Right ventricle myocardium superior (tissue), 1 donor: ENCODE measurements around the gene XPC. TPM values are rescaled to one million over a fixed set of nuclear protein-coding genes. Genes with fewer than 3 reads are reported as not detected.

Source experiments
- ATAC-seq: fragments of 200-7000 bp; cut with Tn5 transposase; one replicate; pipeline ENCODE4 v1.9.1; 2020; ENCODE audit warnings: mild to moderate bottlenecking; ENCODE audit not compliant: poor library complexity
- DNase-seq: peaks from one replicate; pipeline ENCODE4 v3.0.0-alpha.2; 2020
- intact Hi-C: fragments of 100-400 bp; cut with DNase I; formaldehyde crosslinking; loops from one replicate; pipeline ENCODE4 v1.11.2; 2022
- total RNA-seq: library from RNA; stranded (reverse); fragmentation: NEBNext Ultra II Directional; extraction: Animal tissue kit (Norgen Biotek cat#: 25700); gene quantifications from one replicate; pipeline ENCODE4 v1.2.1, GENCODE V29; 2021
- donor health status: DM: no; HTN: yes; CAD: no; lungs with severe emphysema.

XPC gene
- total RNA-seq, 1 donor from 2014 or later: 7.7 TPM

DNA sequence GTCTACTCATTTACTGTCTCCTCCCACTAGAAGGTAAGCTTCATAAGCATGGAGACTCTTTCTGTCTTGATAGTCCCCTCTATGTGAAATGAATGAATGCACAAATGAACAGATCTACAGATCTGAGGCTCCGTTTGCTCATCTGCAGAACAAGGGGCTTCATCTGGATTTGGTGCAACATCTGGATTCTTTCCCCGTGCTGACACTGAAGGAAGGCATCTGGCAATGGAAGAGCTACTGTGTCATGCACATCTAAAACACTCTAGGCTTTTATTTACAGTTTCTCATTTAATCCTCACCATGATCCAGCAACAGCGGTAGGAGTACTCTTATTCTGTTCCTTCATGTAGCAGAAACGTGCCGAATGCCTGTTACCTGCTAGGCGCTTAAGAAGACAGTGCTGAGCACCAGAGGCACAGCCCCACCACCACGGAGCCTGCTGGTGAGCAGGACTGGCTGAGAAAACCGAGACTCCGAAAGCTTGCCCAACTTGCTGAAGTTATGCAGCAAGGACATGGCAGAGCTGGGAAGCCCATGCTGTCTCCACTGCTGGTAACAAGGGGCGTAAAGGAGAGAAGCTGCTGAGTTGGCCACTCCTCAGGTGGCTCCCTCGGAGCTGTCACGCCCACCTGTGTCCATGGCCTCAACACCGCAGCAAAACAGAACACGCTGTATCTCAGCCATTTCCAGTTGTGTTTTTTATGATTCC is 31.3 kb upstream of the XPC start:
- no peak for DNase-seq
- intact Hi-C loops: no loop called here
- ATAC-seq: no peak

DNA sequence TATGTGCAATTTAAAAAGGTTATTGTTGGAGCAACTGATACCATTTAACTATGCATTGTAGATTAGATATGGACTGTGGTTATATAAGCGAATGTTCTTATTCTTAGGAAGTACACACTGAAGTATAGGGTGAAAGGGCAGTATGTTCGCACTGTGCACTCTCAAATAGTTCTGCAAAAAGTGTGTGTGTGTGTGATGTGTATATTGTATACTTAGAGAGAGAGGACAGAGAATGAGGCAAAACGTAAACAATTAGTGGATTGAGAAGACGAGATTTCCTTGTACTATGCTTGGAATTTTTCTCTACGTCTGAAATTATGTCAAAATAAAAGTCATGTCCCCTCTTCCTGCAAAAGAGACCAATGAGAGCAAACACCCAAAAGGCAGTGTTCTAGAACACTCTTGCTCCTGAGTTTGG is 30.6 kb upstream of the XPC start:
- no peak for DNase-seq
- no peak for ATAC-seq
- intact Hi-C loops: no loop called here

DNA sequence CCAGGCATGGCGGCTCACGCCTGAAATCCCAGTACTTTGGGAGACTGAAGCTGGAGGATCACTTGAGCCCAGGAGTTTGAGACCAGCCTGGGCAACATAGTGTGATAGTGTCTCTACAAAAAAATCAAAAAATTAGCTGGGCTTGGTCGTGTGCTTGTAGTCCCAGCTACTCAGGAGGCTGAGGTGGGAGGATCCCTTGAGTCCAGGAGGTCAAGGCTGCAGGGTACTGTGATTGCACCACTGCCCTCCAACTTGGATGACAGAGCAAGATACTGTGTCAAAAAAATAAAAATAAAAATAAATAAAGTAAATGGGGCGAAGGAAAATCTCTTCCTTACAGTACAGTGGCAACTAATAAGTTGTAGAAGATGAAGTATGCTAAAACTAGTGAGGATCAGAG is 29.8 kb upstream of the XPC start:
- ATAC-seq (no peak), DNase-seq (no peak)
- intact Hi-C loops: no loop called here

DNA sequence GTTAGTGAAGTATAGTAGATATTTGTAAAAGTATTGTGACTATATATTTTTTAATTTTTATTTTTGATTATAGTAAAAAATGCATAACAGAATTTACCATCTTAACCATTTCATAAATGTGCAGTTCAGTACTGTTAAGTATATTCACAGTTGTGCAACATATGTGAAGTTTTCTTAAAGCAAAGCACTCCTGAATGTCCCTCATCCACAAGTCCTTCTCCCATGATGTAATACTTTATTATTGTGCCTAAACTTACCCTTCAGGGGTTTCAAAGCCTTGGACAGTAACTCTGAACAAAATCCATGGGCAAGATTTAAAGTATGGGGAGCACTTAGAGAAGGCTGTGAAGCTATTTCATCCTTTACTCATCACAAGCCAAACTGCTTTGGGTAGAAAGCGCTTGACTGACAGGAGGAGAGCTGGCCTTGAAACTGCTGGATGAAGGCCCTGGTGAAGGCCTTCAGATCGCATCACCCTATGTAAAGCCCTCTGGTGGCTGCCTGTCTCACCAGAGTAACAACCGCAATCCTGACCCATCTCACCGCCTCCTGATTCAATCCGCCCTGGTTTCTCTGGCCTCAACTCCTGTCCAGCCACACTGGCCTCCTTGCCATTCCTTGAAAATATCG is 28.3 kb upstream of the XPC start:
- no peak for ATAC-seq
- intact Hi-C loops: no loop called here
- no peak for DNase-seq

DNA sequence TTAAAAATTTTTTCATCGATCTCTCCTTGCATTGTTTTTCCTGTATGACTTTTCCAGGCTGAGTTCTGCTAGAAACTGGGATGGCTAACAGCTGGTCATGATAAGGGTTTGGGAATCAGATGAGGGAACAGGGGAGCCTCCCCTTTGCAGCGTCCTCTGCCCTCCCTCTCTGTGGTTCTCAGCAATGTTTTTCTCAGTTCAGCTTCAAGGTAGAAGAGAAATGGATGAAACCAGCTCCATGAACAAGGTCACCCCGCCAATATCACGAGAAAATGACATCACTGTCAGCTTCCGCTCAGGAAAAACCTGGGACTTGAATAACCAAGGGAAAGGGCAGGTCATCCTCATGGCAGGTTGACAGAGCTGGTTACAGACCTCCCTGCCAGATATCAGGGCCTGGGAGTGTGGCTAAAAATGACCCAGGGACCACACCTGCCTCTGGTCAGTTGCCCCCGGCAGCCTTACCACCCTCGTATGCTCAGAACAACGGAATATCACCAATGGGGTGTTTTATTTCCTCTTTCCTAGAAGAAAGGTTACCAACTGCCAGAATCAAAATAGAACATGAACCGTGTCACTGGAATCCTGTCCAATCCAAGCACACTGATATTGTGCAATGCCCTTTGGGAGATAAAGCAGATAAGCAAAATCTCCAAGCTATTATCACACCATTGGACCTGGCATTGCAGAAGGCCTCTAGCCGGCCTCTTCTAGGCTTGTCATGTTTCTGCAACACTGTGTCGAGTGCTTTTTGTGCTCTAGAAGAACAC is 26.3 kb upstream of the XPC start:
- no peak for DNase-seq
- peak; percentile 82 for ATAC-seq
- intact Hi-C loops: loop anchor here (5.0 kb wide), 1 partner anchor 58 kb away; no protein-coding TSS in a partner anchor

DNA sequence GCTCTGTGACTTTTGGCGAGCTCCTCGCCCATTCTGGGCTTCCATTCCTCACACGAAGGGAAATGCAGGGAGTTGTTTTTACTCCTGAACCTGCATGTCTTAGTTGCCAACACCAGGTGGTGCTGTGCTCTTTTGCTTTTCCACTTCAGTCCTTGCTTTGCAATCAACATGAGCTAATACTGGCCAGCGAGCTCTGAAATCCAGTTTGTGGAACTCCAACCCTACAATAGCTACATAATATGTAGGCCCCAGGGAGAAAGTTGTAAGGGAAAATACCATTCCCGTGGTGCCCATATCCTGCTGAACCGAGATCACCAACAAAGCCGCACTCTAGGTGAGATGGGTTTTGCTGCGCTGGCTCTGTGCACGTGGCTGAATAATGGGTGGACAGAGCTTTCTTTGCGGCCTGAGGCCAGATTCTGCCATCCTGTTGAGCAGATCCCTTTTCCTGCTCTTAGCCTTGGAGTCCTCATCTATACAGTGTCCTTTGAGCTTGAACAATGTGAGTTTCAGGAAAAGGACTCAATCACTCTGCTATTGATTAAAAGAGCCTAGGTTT is 25.2 kb upstream of the XPC start:
- intact Hi-C loops: loop anchor here (2.0 to 5.0 kb wide), 2 partner anchors 59 to 265 kb away; no protein-coding TSS in a partner anchor
- ATAC-seq (peak; percentile 83), DNase-seq (peak; percentile 48)

DNA sequence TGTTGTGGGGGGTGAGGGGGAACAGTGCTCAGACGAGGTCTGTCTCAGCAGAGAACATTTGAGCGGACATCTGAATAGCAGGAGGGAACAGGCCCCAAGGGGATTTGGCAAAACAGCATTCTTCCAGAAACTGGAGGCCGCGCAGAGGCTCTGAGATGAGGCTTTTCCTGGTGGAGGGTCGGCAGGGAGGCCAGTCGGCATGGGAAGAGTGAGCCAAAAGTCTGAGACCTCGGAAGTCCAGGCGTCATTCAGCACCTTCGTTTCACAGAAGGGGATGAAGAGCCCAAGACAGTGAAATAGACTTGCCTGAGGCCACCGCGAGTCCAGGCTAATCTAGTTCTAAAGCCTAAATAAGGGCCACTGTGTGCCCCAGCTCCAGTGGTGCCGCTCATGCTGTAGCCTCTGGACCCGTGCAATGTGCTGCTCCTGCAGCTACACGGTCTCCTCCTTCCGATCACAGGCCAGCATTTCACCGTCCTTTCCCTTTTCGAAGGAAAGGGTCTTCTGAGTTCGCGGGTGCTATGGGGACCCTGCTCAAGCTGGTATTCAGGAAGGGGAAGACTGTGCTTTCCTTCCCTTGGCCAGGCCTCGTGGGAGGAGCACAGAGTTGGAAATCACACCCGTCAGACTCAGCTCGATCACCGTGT is 24.6 kb upstream of the XPC start:
- intact Hi-C loops: loop anchor here (2.0 to 5.0 kb wide), 2 partner anchors 59 to 266 kb away; no protein-coding TSS in a partner anchor
- DNase-seq (no peak), ATAC-seq (no peak)

DNA sequence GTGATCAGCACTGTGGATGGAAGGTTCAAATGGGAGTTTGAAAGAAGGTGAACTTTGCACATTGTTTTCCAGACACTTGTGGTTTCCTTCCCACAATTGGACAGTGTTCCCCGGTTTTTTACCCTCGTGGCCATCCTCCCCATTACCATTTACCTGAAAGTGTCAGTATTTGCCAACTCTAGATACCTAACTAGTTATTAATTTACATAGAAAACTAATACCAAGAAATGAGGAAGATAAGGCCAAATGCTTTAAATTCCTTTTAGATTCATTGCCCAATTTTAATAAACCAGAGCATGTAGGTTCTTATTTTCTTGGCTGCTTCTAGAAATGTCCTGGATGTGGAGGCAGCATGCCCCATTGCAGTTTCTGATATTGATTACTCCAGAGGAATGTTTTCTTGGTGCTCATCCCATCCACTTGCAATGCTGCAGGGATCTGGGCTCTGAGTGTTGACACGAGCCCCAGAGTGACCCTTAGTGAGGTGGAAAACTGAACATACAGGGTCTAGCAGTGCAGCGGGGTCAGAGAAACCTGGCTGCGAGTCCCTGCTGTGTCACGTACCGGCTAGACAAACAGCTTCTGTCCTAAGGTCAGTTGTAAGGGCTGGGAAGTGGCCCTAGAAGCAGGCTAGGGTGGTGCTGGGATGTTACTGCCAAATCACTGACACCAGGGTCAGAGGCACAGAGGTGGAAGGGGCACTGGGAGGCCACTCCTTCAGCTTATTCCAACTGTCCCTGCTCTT is 23.7 kb upstream of the XPC start:
- DNase-seq: no peak

DNA sequence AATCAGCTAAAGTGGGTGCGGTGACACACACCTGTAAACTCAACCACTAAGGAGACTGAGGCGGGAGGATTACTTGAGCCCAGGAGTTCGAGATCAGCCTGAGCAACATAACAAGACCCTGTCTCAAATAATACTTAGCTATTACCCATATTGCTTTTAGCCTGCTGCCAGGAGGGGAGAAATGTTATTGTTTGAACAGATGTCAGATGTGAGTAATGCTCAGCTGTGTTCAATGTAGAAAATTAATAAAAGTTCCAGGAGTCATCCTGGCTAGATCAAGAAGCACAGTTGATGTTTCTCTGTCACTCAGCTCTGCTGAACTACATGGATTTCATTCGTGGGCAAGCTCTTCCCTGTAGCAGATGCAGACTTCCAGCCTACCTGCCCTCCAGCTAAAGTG is 22.4 kb upstream of the XPC start:
- ATAC-seq (no peak), DNase-seq (no peak)
- intact Hi-C loops: loop anchor here (5.0 kb wide), 1 partner anchor 61 kb away; no protein-coding TSS in a partner anchor

More for the DNA sequence above, 23.7 kb upstream of the XPC start:
- no peak for ATAC-seq
- intact Hi-C loops: loop anchor here (2.0 to 5.0 kb wide), 2 partner anchors 60 to 267 kb away; no protein-coding TSS in a partner anchor

DNA sequence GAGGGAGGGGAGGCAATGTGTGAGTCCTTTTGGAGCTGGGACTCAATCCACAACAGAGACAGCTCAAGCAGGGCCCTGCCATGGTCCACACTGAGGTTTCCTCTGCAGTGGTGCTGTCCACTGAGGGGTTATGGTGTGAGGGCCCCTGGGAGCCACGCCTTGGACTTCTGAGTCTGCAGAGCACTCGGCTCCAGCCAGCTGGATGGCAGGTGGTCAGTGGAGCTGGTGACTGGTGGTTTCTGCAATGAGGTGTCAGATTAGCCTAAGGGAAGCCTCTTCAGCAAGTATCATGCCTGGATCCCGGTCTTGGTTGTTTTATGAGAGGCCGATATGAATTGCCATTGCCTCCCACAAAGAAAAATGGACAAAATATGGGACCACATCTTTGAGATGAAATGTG is 21.9 kb upstream of the XPC start:
- DNase-seq: no peak
- no peak for ATAC-seq
- intact Hi-C loops: loop anchor here (5.0 kb wide), 1 partner anchor 62 kb away; no protein-coding TSS in a partner anchor

DNA sequence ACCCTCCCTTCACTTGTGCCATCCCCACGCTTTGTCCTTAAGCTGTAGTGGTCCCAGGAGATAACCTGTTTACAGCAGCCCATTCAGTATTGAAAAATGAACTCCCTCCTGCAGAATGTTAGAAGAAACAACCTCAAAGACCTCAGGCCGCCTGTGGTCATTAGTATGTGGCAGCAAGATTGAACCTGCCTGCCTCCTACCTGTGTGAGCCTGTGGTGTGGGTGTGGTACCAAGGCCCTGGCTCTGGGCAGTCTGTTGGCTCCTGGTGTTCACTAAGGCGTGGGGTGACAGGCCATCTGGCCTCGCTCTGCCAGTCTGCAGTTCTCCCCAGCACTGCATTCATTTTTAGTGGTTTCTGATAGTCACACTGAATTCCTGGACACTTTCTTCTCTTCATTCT is 21.2 kb upstream of the XPC start:
- intact Hi-C loops: loop anchor here (5.0 kb wide), 1 partner anchor 63 kb away; no protein-coding TSS in a partner anchor
- no peak for DNase-seq

DNA sequence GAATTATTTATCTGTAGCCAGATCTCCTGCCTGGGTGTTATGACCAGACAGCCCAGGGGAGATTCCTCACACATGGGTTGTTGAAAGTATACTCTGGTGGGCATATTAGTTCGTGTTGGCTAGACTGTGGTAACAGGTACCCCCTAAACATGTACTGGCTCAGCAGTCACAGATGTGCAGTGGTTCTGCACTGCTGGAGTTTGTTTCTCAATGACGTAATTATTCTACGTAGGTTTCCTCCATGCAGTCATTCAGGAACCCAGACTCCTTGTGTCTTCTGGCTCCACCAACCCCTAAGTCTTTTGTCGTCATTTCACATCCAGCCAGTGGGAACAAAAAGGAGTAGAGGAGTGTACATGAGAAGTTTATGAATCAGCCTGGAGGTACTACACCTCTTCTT is 16.5 kb upstream of the XPC start:
- DNase-seq (no peak), ATAC-seq (no peak)
- intact Hi-C loops: no loop called here

More for the DNA sequence above, 21.2 kb upstream of the XPC start:
- ATAC-seq: no peak

DNA sequence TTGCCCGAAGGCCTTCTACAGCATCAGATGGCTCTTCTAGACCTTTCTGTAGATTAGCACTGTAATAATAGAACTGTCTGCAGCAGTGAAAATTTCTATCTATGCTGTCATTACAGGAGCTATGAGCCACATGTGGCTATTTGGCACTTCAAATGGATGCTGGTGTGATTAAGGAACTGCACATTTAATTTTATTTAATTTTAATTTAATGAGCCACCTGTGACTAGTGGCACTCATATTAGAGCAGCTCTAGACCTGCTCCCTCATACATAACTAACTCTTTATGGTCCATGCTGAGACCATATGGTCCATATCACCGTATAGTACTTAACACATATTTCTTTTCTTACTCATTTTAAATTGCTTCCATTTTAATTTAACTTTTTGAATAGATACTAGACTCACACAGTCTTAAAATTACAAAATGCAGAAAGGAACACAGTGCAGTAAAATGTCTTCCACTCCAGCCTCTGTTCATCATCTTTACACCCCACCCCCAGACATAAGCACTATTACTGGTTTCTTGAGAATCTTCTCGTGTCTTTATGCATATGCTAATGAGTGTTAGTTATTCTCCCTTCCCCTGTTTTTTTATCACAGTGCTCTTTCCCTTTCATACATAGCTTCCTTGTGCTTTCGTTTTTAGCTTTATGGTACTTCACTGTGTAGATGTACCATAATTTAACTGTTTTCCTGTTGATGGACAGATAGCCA is 9.8 kb upstream of the XPC start:
- intact Hi-C loops: no loop called here
- ATAC-seq (no peak), DNase-seq (no peak)

DNA sequence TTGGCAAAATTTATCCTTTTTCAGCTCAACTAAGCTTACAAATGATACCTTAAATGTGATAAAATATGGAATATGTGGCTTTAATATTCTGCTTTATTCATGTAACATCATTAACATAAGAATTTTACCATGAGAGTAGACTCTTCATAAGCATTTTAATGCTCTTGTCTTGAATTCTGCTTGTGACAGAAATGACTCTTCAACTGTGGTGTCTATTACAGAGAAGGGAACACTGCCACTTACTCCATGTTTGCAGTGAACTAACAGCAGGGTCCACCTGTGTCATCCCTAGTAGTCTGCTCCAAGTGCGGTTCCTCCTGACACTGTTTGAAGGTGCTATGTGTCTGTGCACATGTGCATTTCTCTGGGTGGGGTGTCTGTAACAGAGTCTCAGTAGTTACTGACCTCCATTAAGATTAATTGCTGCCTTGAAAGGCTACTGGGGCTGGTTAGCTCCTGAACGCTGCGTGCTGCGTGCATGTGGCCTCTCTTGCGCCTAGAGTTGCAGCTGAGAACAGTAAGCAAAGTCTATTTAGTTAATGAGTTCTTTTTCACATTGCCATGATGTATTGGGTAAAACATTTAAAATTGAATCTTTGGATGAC is 8.6 kb upstream of the XPC start:
- intact Hi-C loops: no loop called here
- ATAC-seq (no peak), DNase-seq (no peak)

DNA sequence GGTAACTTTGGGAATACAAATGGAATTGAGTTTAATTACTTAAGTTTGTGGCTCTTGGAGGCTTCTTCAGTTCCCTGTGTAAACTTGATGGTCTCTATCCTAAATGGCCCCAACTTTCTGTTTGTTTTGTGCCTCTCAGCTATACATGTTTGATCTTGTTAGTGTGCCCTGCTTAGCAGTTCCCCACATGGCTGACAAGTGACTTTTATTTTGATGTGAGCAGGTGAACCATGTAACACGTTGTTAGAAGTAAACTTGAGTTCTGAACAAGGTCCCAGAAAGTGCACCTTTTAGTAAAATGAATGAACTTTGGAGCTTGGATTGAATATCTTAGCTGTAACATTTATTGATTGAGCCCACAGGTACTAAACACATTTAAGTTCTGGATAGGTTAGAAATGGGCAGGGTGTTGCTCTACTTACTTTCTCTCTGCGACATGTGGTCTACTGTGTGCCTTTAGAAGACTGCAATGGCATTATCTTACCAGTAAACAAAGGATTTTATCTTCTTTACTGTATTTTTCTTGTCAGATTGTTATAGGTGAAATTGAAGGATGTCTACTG is 4.7 kb upstream of the XPC start:
- no peak for ATAC-seq
- intact Hi-C loops: no loop called here
- DNase-seq: no peak

DNA sequence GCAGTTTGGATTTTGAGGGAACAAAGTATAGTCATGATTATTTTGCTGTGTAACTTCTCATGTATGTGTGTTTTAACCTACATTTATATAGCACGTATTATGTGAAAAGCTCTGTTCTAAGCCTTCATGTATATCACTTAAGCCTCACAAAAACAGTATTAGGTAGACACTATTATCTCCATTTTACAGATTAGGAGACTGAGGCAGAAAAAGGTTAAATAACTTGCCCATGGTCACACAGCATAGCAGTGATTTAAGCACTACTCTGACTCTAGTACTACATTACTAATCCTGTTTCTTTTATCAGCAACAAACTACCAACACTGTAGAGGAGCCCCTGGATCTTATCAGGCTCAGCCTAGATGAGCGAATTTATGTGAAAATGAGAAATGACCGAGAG is 2.9 kb upstream of the XPC start:
- ATAC-seq: no peak
- DNase-seq: no peak
- intact Hi-C loops: no loop called here

DNA sequence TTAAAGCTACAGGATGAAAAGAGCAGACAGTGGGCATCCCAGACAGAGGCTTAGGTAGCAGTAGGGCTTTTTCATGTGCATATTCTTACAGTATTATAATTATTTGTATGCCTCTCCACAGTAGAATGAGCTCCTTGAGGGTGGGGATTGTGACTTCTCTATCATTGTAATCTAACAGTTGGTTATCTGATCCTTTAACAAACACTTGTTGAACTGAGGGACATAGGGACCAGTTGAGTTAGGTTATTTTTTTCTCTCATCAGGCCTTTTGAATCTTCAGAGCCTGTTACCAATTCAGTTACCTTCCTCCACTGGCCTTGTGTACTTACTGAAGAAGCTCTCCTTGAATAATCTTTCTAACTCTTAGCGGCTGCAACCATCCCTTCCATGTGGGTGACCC is 1.4 kb upstream of the XPC start:
- ATAC-seq (no peak), DNase-seq (no peak)
- intact Hi-C loops: no loop called here
